GM12878 (cell line): Measurements from ENCODE around the gene EDC3. TPM values are rescaled to one million over a fixed set of nuclear protein-coding genes. Genes with fewer than 3 reads are reported as not detected.
A peak's percentile ranks its signal among the peaks of the same experiment; 100 is the strongest.

Source experiments
- ATAC-seq: fragments of 200-7000 bp; cut with Tn5 transposase; 3 replicates; pipeline ENCODE4 v1.9.1; 2020; ENCODE audit warnings: mild to moderate bottlenecking, moderate library complexity
- BruUV-seq: library from RNA; stranded (reverse); fragments of 400-500 nt; replicated peaks from 2 replicates; lab custom pipeline; 2021; lab: Mats Ljungman, UMichigan
- CTCF ChIA-PET: fragments of 300-600 bp; sonication (Branson Sonifier 250); formaldehyde crosslinking; extraction: SDS; loops from one replicate; lab custom pipeline; 2021; ENCODE audit warnings: inconsistent platforms; lab: Yijun Ruan, JAX
- POLR2A ChIA-PET: fragments of 350-600 bp; formaldehyde crosslinking; extraction: SDS; loops from one replicate; lab custom pipeline; 2021; ENCODE audit warnings: inconsistent platforms; lab: Charles Lee
- RAD21 ChIA-PET: fragments of 300-600 bp; sonication (Branson Sonifier 250); formaldehyde crosslinking; loops from one replicate; lab custom pipeline; 2023; ENCODE audit warnings: antibody characterized with exemption; ENCODE audit not compliant: unreplicated experiment; lab: Charles Lee
- SMC1A ChIA-PET: fragments of 300-600 bp; sonication (Branson Sonifier 250); formaldehyde crosslinking; loops from one replicate; lab custom pipeline; 2023; ENCODE audit not compliant: unreplicated experiment, uncharacterized antibody; lab: Charles Lee
- DNase-seq: peaks from one replicate; pipeline ENCODE4 v3.0.0-alpha.2; 2011; ENCODE audit warnings: low read depth, low spot score
- FAIRE-seq: peaks from 3 replicates; lab custom pipeline; 2011; peaks lifted over from hg19 to GRCh38; lab: Jason Lieb, UNC
- H2AFZ ChIP-seq: 2 replicates; pipeline ENCODE4 v1.6.0; 2011; ENCODE audit warnings: low read depth, low read length, control low read depth; ENCODE audit not compliant: control insufficient read depth
- H3K27ac ChIP-seq: 2 replicates; pipeline ENCODE4 v1.5.1; 2011; ENCODE audit warnings: control low read depth; ENCODE audit not compliant: control insufficient read depth, insufficient read depth
- H3K27me3 ChIP-seq, 2 experiments: replicated peaks in 1 of 2; 2 replicates each; pipeline versions ENCODE4 v1.6.0 to v1.6.1; 2011; ENCODE audit warnings: low read length in 1 of 2; ENCODE audit not compliant: control insufficient read depth in 2 of 2, insufficient read depth in 2 of 2
- H3K36me3 ChIP-seq, 2 experiments: 2 replicates each; pipeline ENCODE4 v1.5.1; 2011; ENCODE audit warnings: low read length in 1 of 2; ENCODE audit not compliant: control insufficient read depth in 2 of 2, insufficient read depth in 2 of 2
- H3K4me1 ChIP-seq: 2 replicates; pipeline ENCODE4 v1.6.1; 2011; ENCODE audit warnings: mild to moderate bottlenecking, low read length, moderate library complexity, mixed read lengths; ENCODE audit not compliant: control insufficient read depth, insufficient read depth
- H3K4me2 ChIP-seq: 2 replicates; pipeline ENCODE4 v1.6.0; 2011; ENCODE audit warnings: control low read depth; ENCODE audit not compliant: control insufficient read depth, insufficient read depth
- H3K4me3 ChIP-seq: fragments of 200-600 bp; sonication (generic); 2 replicates; pipeline ENCODE4 v1.5.1; 2016
- H3K79me2 ChIP-seq: 2 replicates; pipeline ENCODE4 v1.6.0; 2011; ENCODE audit warnings: low read length; ENCODE audit not compliant: control insufficient read depth, insufficient read depth
- H3K9ac ChIP-seq: 2 replicates; pipeline ENCODE4 v1.8.0; 2011; ENCODE audit warnings: low read length, control low read depth, mixed read lengths; ENCODE audit not compliant: control insufficient read depth, insufficient read depth
- H3K9me3 ChIP-seq: replicated peaks from 3 replicates; pipeline ENCODE4 v1.5.1; 2011; ENCODE audit warnings: mild to moderate bottlenecking, low read length; ENCODE audit not compliant: control insufficient read depth, insufficient read depth
- H4K20me1 ChIP-seq: 2 replicates; pipeline ENCODE4 v1.6.0; 2011; ENCODE audit not compliant: control insufficient read depth, insufficient read depth
- ATF3 ChIP-seq: IDR thresholded peaks from 2 replicates; pipeline ENCODE4 v1.6.1; 2011; ENCODE audit warnings: low read depth, mild to moderate bottlenecking, low read length, moderate library complexity, borderline replicate concordance; ENCODE audit errors: extremely low read depth
- CBX5 ChIP-seq: sonication (generic); IDR thresholded peaks from 2 replicates; pipeline ENCODE4 v1.6.1; 2016; ENCODE audit warnings: low read depth, moderate library complexity, mild to moderate bottlenecking, inconsistent platforms
- MLLT1 ChIP-seq: fragments of 450-650 bp; IDR thresholded peaks from 2 replicates; pipeline ENCODE4 v1.6.1; 2016; ENCODE audit warnings: mild to moderate bottlenecking
- POLR2A ChIP-seq: IDR thresholded peaks from 2 replicates; pipeline ENCODE4 v1.6.1; 2011; ENCODE audit warnings: low read depth, mild to moderate bottlenecking, low read length
- TAF1 ChIP-seq: IDR thresholded peaks from 2 replicates; pipeline ENCODE4 v1.6.1; 2011; ENCODE audit warnings: mild to moderate bottlenecking, low read depth, low read length, borderline replicate concordance
- WGBS: methylation state at CpG from one replicate; pipeline ENCODE4 v1.1.6; 2016; ENCODE audit warnings: low lambda C conversion rate; ENCODE audit not compliant: insufficient replicate concordance, insufficient coverage; ENCODE audit errors: missing lambda C conversion rate; 5-methylcytosine and 5-hydroxymethylcytosine counted together
- in situ Hi-C: fragments of 300-500 bp; cut with MboI; formaldehyde crosslinking; loops from 9 replicates; pipeline ENCODE4 v1.14.3; 2018; ENCODE audit warnings: mixed read lengths
- intact Hi-C: fragments of 100-400 bp; cut with micrococcal nuclease; formaldehyde crosslinking; loops from one replicate; pipeline ENCODE4 v1.14.2; 2022; ENCODE audit not compliant: unreplicated experiment
- polyA plus RNA-seq, 11 experiments: library from polyadenylated mRNA; depleted of rRNA in 4 of 11; unstranded in 6 of 11; stranded (reverse) in 5 of 11; fragments of >200 nt; fragmentation: Nextera tagmentation in 4 of 11; fragmentation: Illumina TruSeq in 1 of 11; extraction: Ambion mirVana in 4 of 11; extraction: Trizol in 1 of 11; gene quantifications; 1 replicate in 1 of 11; 2 replicates in 10 of 11; pipeline versions ENCODE4 v1.2.1 to v1.2.3, GENCODE V29; 2011 to 2016; ENCODE audit warnings: inconsistent platforms in 2 of 11, missing spikeins in 2 of 11, low read depth in 1 of 11
- total RNA-seq, 4 experiments: library from RNA; depleted of rRNA in 3 of 4; stranded (reverse); fragments of >200 nt in 3 of 4; fragmentation: Illumina TruSeq in 1 of 4; extraction: Trizol in 1 of 4; gene quantifications; 2 replicates each; pipeline versions ENCODE4 v1.2.1 to v1.2.3, GENCODE V29; 2013 to 2021

EDC3 gene
- total and polyA plus RNA-seq, 10 of the 15 experiments (the other 5 are each of a cell fraction or from before 2014, with no cell fraction given) = 11.8 to 48.4 (median 35.3) TPM

GRCh38 chr15:74616366-74616939 is 79.4 kb downstream of the EDC3 start:
- ChIA-PET POLR2A (interaction anchor here (0.6 to 4.8 kb wide), 16 partner anchors 10 to 339 kb away, joined by 3 to 30 read pairs (median 3); partner anchors contain the start of genes ARID3B and UBL7), CTCF (interaction anchor here (0.6 to 18.5 kb wide), 13 partner anchors 11 to 242 kb away, joined by 3 to 206 read pairs (median 4); partner anchors contain the start of gene UBL7), RAD21 (interaction anchor here (0.6 to 3.6 kb wide), 8 partner anchors 16 to 245 kb away, joined by 3 to 13 read pairs (median 3); partner anchors contain the start of genes ARID3B and UBL7), SMC1A (interaction anchor here (1.0 to 2.6 kb wide), 5 partner anchors 10 to 407 kb away, joined by 4 to 10 read pairs (median 7); partner anchors contain the start of gene PPCDC)
- WGBS = 2% methylated on average over 18 of the region's 18 CpGs
- H4K20me1 ChIP-seq = peaks cover 26% of the 10 kb centered on the region
- peaks cover 67% of the 10 kb centered on the region for H3K79me2 ChIP-seq
- peak overlapping the region; percentile 89 for H3K4me3 ChIP-seq
- TF ChIP-seq MLLT1 (0 out of 2 replicates have a peak, but pooled peaks have one; percentile 40), TAF1 (0 out of 2 replicates have a peak, but pooled peaks have one; percentile 25), CBX5 (no peak), ATF3 (no peak), POLR2A (peak; percentile 26; the same call in 1 of the 2 replicates)
- no TSS peak for BruUV-seq
- H3K27ac ChIP-seq = peak overlapping the region; percentile 97
- in situ Hi-C loops = no loop called here
- H3K9me3 ChIP-seq = no peaks in the 10 kb centered on the region
- H3K36me3 ChIP-seq = peaks cover 20 to 23% of the 10 kb centered on the region in 2 experiments
- intact Hi-C loops = loop anchor here (5.0 kb wide), 2 partner anchors 69 to 184 kb away; partner anchors contain the start of gene SEMA7A
- no peaks in the 10 kb centered on the region for H3K27me3 ChIP-seq
- H3K4me2 ChIP-seq = peak overlapping the region; percentile 93
- ATAC-seq (peak; percentile 3; the same call in 1 of the 3 replicates), DNase-seq (no peak), FAIRE-seq (peak; percentile 41)
- H3K4me1 ChIP-seq = peaks cover 17% of the 10 kb centered on the region
- no peak overlapping the region for H2AFZ ChIP-seq
- H3K9ac ChIP-seq = peak overlapping the region; percentile 99
